HG03108 (cell line): Measurements from ENCODE around the gene LCN6.

Experiments used
- ATAC-seq: cut with Tn5 transposase; IDR thresholded peaks from one replicate; pipeline ENCODE4 v1.9.1; 2021; ENCODE audit warnings: moderate library complexity; ENCODE audit not compliant: unreplicated experiment

LCN6 gene

GRCh38 chr9:136726631-136727191 lies 21.6 kb downstream of the LCN6 start:
- no peak for ATAC-seq

GRCh38 chr9:136726118-136726517 lies 22.2 kb downstream of the LCN6 start:
- ATAC-seq = no peak

- ATAC-seq = no peak
Observed at GRCh38 chr9:136725612-136726011, 22.7 kb downstream of the LCN6 start.

- ATAC-seq = no peak
Observed at GRCh38 chr9:136724772-136725171, 23.6 kb downstream of the LCN6 start.

- ATAC-seq = no peak
Observed at GRCh38 chr9:136723989-136724388, 24.3 kb downstream of the LCN6 start.

GRCh38 chr9:136723362-136723976 lies 24.9 kb downstream of the LCN6 start:
- ATAC-seq = no peak

- no peak for ATAC-seq
Observed at GRCh38 chr9:136722969-136723356, 25.4 kb downstream of the LCN6 start.

- ATAC-seq = no peak
Observed at GRCh38 chr9:136722093-136722968, 26.0 kb downstream of the LCN6 start.

GRCh38 chr9:136721339-136722092 lies 26.8 kb downstream of the LCN6 start:
- ATAC-seq = no peak

GRCh38 chr9:136720898-136721338 lies 27.4 kb downstream of the LCN6 start:
- no peak for ATAC-seq

- no peak for ATAC-seq
Observed at GRCh38 chr9:136720251-136720897, 28.0 kb downstream of the LCN6 start.

- no peak for ATAC-seq
Observed at GRCh38 chr9:136719195-136719880, 29.0 kb downstream of the LCN6 start.

- no peak for ATAC-seq
Observed at GRCh38 chr9:136718345-136719194, 29.8 kb downstream of the LCN6 start.

- ATAC-seq = no peak
Observed at GRCh38 chr9:136717399-136717798, 30.9 kb downstream of the LCN6 start.

- no peak for ATAC-seq
Observed at GRCh38 chr9:136714893-136715274, 33.4 kb downstream of the LCN6 start.

- ATAC-seq = no peak
Observed at GRCh38 chr9:136714096-136714892, 34.0 kb downstream of the LCN6 start.

GRCh38 chr9:136713550-136713949 lies 34.8 kb downstream of the LCN6 start:
- ATAC-seq = no peak

GRCh38 chr9:136712690-136713544 lies 35.4 kb downstream of the LCN6 start:
- no peak for ATAC-seq
